LNCAP (cell line): Measurements from ENCODE around the gene ITGA3.

ENCODE experiments used
- CTCF ChIP-seq: fragments of 450-650 bp; IDR thresholded peaks from 2 replicates; pipeline ENCODE4 v1.5.1; 2017; ENCODE audit warnings: mild to moderate bottlenecking

Gene ITGA3

GRCh38 chr17:50027881-50028735, 27.8 kb upstream of the ITGA3 start:
- no peak for TF ChIP-seq CTCF

- TF ChIP-seq CTCF, result no peak
Measured at GRCh38 chr17:50028736-50029120, 27.2 kb upstream of the ITGA3 start.

GRCh38 chr17:50029185-50029584, 26.7 kb upstream of the ITGA3 start:
- no peak for TF ChIP-seq CTCF

GRCh38 chr17:50033316-50033715, 22.6 kb upstream of the ITGA3 start:
- TF ChIP-seq CTCF, result no peak

- no peak for TF ChIP-seq CTCF
Measured at GRCh38 chr17:50034498-50035364, 21.2 kb upstream of the ITGA3 start.

- TF ChIP-seq CTCF, result no peak
Measured at GRCh38 chr17:50035421-50035879, 20.5 kb upstream of the ITGA3 start.

GRCh38 chr17:50035945-50036344, 20.0 kb upstream of the ITGA3 start:
- TF ChIP-seq CTCF, result no peak
